Measurements from ENCODE around the gene SHANK1. TPM values are rescaled to one million over a fixed set of nuclear protein-coding genes. Genes with fewer than 3 reads are reported as not detected.
"Not testable (repeated sequence)": the region's sequence is repeated elsewhere in the genome, so short reads cannot be mapped to it uniquely, and the experiment has no call there.

Gene SHANK1
- total RNA-seq, 3 donors from 2014 or later (not counting 1 experiment from before 2014, with no cell fraction given), result 0.05 to 0.75 (median 0.20) TPM

- intact Hi-C loops (cut with micrococcal nuclease), result no loop called here
- Histone ChIP-seq H3K4me3 (ENCODE audit: low read length) (no peak overlapping the region), H3K9me3 (ENCODE audit: control insufficient read depth, insufficient read depth, low read length) (no peaks in the 10 kb centered on the region), H3K27me3 (ENCODE audit: control insufficient read depth, insufficient read depth, low read length) (no peaks in the 10 kb centered on the region), H3K36me3 (ENCODE audit: control insufficient read depth, insufficient read depth, low read length) (no peaks in the 10 kb centered on the region), H3K4me1 (ENCODE audit: control insufficient read depth, insufficient read depth, low read length) (no peaks in the 10 kb centered on the region), H3K27ac (ENCODE audit: low read length) (no peak overlapping the region)
- Mint-ChIP-seq H3K27ac (no peak overlapping the region), H3K9me3 (no peaks in the 10 kb centered on the region), H3K27me3 (ENCODE audit: low read depth in 2 of 2) (peaks cover 0 to 15% of the 10 kb centered on the region in 2 donors), H3K4me1 (no peaks in the 10 kb centered on the region), H3K4me3 (no peak overlapping the region), H3K36me3 (peaks cover 2% of the 10 kb centered on the region)
- no peak for TF ChIP-seq CTCF (IDR thresholded peaks at IDR 0.05)
- 78% methylated on average over 4 of the region's 5 CpGs for whole genome bisulfite sequencing (ENCODE audit: insufficient coverage)
- ATAC-seq (no peak), DNase-seq (no peak)
Observed at GRCh38 chr19:50628146-50628545, 91.5 kb downstream of the SHANK1 start.

- Histone ChIP-seq H3K27ac (ENCODE audit: low read length) (no peak overlapping the region), H3K27me3 (ENCODE audit: control insufficient read depth, insufficient read depth, low read length) (no peaks in the 10 kb centered on the region), H3K36me3 (ENCODE audit: control insufficient read depth, insufficient read depth, low read length) (no peaks in the 10 kb centered on the region), H3K4me3 (ENCODE audit: low read length) (no peak overlapping the region), H3K4me1 (ENCODE audit: control insufficient read depth, insufficient read depth, low read length) (no peaks in the 10 kb centered on the region), H3K9me3 (ENCODE audit: control insufficient read depth, insufficient read depth, low read length) (no peaks in the 10 kb centered on the region)
- Mint-ChIP-seq H3K9me3 (no peaks in the 10 kb centered on the region), H3K36me3 (no peaks in the 10 kb centered on the region), H3K4me1 (no peaks in the 10 kb centered on the region), H3K4me3 (no peak overlapping the region), H3K27ac (no peak overlapping the region), H3K27me3 (ENCODE audit: low read depth in 2 of 2) (peaks cover 0 to 15% of the 10 kb centered on the region in 2 donors)
- DNase-seq, result no peak
- no peak for TF ChIP-seq CTCF (IDR thresholded peaks at IDR 0.05)
- WGBS (ENCODE audit: insufficient coverage), result 67% methylated on average over 3 of the region's 4 CpGs
- no peak for ATAC-seq
- intact Hi-C loops (cut with micrococcal nuclease), result no loop called here
Observed at GRCh38 chr19:50626795-50627194, 92.8 kb downstream of the SHANK1 start.

GRCh38 chr19:50626011-50626410 lies 93.6 kb downstream of the SHANK1 start:
- no peaks in the 10 kb centered on the region for H3K27me3 ChIP-seq (ENCODE audit: control insufficient read depth, insufficient read depth, low read length)
- DNase-seq (no peak), ATAC-seq (no peak)
- no peaks in the 10 kb centered on the region for H3K4me1 Mint-ChIP-seq
- no peak overlapping the region for H3K4me3 ChIP-seq (ENCODE audit: low read length)
- no peak overlapping the region for H3K4me3 Mint-ChIP-seq
- no peaks in the 10 kb centered on the region for H3K4me1 ChIP-seq (ENCODE audit: control insufficient read depth, insufficient read depth, low read length)
- no peak overlapping the region for H3K27ac ChIP-seq (ENCODE audit: low read length)
- H3K9me3 ChIP-seq (ENCODE audit: control insufficient read depth, insufficient read depth, low read length), result no peaks in the 10 kb centered on the region
- H3K27ac Mint-ChIP-seq, result no peak overlapping the region
- peaks cover 0 to 13% of the 10 kb centered on the region in 2 donors for H3K27me3 Mint-ChIP-seq (ENCODE audit: low read depth in 2 of 2)
- 70% methylated on average over 4 of the region's 4 CpGs for WGBS (ENCODE audit: insufficient coverage)
- no peaks in the 10 kb centered on the region for H3K9me3 Mint-ChIP-seq
- no peaks in the 10 kb centered on the region for H3K36me3 ChIP-seq (ENCODE audit: control insufficient read depth, insufficient read depth, low read length)
- intact Hi-C loops (cut with micrococcal nuclease), result no loop called here
- no peak for TF ChIP-seq CTCF (IDR thresholded peaks at IDR 0.05)
- no peaks in the 10 kb centered on the region for H3K36me3 Mint-ChIP-seq

GRCh38 chr19:50624949-50625600 lies 94.5 kb downstream of the SHANK1 start:
- Mint-ChIP-seq H3K36me3 (no peaks in the 10 kb centered on the region), H3K9me3 (no peaks in the 10 kb centered on the region), H3K4me1 (no peaks in the 10 kb centered on the region), H3K27me3 (ENCODE audit: low read depth in 2 of 2) (peaks cover 0 to 7% of the 10 kb centered on the region in 2 donors), H3K27ac (no peak overlapping the region), H3K4me3 (no peak overlapping the region)
- DNase-seq (no peak), ATAC-seq (no peak)
- no peaks in the 10 kb centered on the region for H3K27me3 ChIP-seq (ENCODE audit: control insufficient read depth, insufficient read depth, low read length)
- no peaks in the 10 kb centered on the region for H3K36me3 ChIP-seq (ENCODE audit: control insufficient read depth, insufficient read depth, low read length)
- intact Hi-C loops (cut with micrococcal nuclease), result no loop called here
- no peak overlapping the region for H3K4me3 ChIP-seq (ENCODE audit: low read length)
- H3K9me3 ChIP-seq (ENCODE audit: control insufficient read depth, insufficient read depth, low read length), result no peaks in the 10 kb centered on the region
- WGBS (ENCODE audit: insufficient coverage), result 94% methylated on average over 44 of the region's 44 CpGs
- no peak for TF ChIP-seq CTCF (IDR thresholded peaks at IDR 0.05)
- H3K4me1 ChIP-seq (ENCODE audit: control insufficient read depth, insufficient read depth, low read length), result no peaks in the 10 kb centered on the region
- no peak overlapping the region for H3K27ac ChIP-seq (ENCODE audit: low read length)

GRCh38 chr19:50620394-50620906 lies 99.2 kb downstream of the SHANK1 start:
- 100% methylated on average over 1 of the region's 5 CpGs for WGBS (ENCODE audit: insufficient coverage)
- H3K9me3 Mint-ChIP-seq; ATAC-seq; H3K4me1 ChIP-seq (ENCODE audit: control insufficient read depth, insufficient read depth, low read length); H3K27ac ChIP-seq (ENCODE audit: low read length); intact Hi-C loops (cut with micrococcal nuclease); H3K27me3 Mint-ChIP-seq (ENCODE audit: low read depth in 2 of 2); H3K4me3 ChIP-seq (ENCODE audit: low read length); H3K36me3 Mint-ChIP-seq; H3K4me3 Mint-ChIP-seq; H3K27ac Mint-ChIP-seq; H3K9me3 ChIP-seq (ENCODE audit: control insufficient read depth, insufficient read depth, low read length); DNase-seq; H3K27me3 ChIP-seq (ENCODE audit: control insufficient read depth, insufficient read depth, low read length); H3K4me1 Mint-ChIP-seq; H3K36me3 ChIP-seq (ENCODE audit: control insufficient read depth, insufficient read depth, low read length): not testable (repeated sequence)
